ENCODE results near the gene SMARCB1.

DNA sequence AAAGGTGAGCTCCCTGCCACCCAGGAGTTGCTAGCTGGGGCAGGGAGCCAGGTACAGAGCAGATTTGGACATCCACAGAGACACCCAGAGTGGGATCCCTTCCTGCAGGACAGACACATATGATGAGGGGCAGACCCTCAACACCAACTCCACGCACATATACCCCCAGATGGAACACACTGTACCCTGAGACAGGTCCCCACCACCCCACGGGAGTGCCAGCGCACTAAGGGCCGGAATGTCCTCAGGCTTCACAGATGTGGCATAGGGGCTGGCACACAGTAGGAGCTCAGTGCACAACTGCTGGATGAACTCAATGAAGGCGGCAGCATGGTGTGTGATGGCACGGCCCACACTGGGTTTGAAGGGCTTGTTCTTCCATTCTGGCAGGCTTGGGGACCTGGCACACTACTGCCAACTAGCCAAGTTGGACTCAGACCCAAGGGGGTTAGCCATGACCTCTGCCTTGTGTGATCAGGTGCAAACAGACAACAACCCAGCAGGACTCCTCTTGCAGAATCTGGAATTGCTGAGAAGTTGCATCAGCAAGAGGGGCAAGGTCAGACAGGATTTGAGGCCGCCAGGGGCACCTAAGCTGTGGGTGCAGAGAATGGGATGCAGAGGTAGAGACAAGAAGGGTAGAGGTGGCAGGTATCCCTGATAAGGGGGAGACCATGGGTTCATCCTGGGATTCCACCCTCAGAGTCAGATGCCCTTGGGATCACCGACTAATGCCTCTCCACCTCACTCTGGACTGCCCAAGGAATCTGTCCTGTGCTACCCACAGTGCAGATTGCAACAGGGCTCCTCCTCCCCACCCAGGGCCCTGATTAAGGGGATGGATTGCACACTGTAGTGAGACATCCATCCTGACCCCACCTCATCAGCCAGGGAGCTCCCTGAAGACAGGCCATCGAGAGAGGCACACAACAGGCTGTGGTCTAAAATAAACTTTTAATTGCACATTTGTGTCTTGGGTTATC, 21.6 kb upstream of the SMARCB1 start:
- TF ChIP-seq, protein P1, sequence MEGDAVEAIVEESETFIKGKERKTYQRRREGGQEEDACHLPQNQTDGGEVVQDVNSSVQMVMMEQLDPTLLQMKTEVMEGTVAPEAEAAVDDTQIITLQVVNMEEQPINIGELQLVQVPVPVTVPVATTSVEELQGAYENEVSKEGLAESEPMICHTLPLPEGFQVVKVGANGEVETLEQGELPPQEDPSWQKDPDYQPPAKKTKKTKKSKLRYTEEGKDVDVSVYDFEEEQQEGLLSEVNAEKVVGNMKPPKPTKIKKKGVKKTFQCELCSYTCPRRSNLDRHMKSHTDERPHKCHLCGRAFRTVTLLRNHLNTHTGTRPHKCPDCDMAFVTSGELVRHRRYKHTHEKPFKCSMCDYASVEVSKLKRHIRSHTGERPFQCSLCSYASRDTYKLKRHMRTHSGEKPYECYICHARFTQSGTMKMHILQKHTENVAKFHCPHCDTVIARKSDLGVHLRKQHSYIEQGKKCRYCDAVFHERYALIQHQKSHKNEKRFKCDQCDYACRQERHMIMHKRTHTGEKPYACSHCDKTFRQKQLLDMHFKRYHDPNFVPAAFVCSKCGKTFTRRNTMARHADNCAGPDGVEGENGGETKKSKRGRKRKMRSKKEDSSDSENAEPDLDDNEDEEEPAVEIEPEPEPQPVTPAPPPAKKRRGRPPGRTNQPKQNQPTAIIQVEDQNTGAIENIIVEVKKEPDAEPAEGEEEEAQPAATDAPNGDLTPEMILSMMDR (IDR thresholded peaks at IDR 0.05) = no peak
- no peak for TF ChIP-seq POLR2A (IDR thresholded peaks at IDR 0.05)
